Neural progenitor cell (in vitro differentiated cells): ENCODE measurements around the gene MAGI2. TPM values are rescaled to one million over a fixed set of nuclear protein-coding genes. Genes with fewer than 3 reads are reported as not detected.

Experiments
- DNase-seq: peaks from one replicate; pipeline ENCODE4 v3.0.0-alpha.2; 2016; ENCODE audit warnings: low spot score
- H2AFZ ChIP-seq: fragments of 200-600 bp; sonication (generic); replicated peaks from 2 replicates; pipeline ENCODE4 v1.6.1; 2016; ENCODE audit warnings: antibody characterized with exemption
- H3F3A ChIP-seq: fragments of 200-600 bp; sonication (generic); 2 replicates; pipeline ENCODE4 v1.6.1; 2016; ENCODE audit warnings: antibody characterized with exemption, low read depth
- H3K27ac ChIP-seq: fragments of 200-600 bp; sonication (generic); 2 replicates; pipeline ENCODE4 v1.5.1; 2016; ENCODE audit warnings: mild to moderate bottlenecking
- H3K27me3 ChIP-seq: fragments of 200-600 bp; sonication (generic); 2 replicates; pipeline ENCODE4 v1.6.1; 2016; ENCODE audit warnings: mild to moderate bottlenecking, moderate library complexity
- H3K36me3 ChIP-seq: fragments of 200-600 bp; sonication (generic); 2 replicates; pipeline ENCODE4 v1.5.1; 2016
- H3K4me1 ChIP-seq: fragments of 200-600 bp; sonication (generic); 2 replicates; pipeline ENCODE4 v1.6.1; 2016; ENCODE audit warnings: mixed run types
- H3K4me2 ChIP-seq: fragments of 200-600 bp; sonication (generic); 2 replicates; pipeline ENCODE4 v1.6.1; 2016
- H3K4me3 ChIP-seq: fragments of 200-600 bp; sonication (generic); 2 replicates; pipeline ENCODE4 v1.5.1; 2016
- H3K79me2 ChIP-seq: fragments of 200-600 bp; sonication (generic); 2 replicates; pipeline ENCODE4 v1.6.1; 2016; ENCODE audit warnings: low read depth
- H3K9ac ChIP-seq: fragments of 200-600 bp; sonication (generic); 2 replicates; pipeline ENCODE4 v1.6.1; 2016
- H3K9me3 ChIP-seq: fragments of 200-600 bp; sonication (generic); 2 replicates; pipeline ENCODE4 v1.5.1; 2016; ENCODE audit warnings: low read depth
- H4K20me1 ChIP-seq: fragments of 200-600 bp; sonication (generic); 2 replicates; pipeline ENCODE4 v1.6.1; 2016; ENCODE audit warnings: low read depth
- H3K27ac Mint-ChIP-seq: 3 replicates; pipeline ENCODE4 v1.8.0; 2021; ENCODE audit warnings: mixed read lengths
- H3K27me3 Mint-ChIP-seq: 2 replicates; pipeline ENCODE4 v1.8.0; 2022; ENCODE audit warnings: low read depth, mild to moderate bottlenecking, inconsistent platforms, moderate library complexity, mixed read lengths; ENCODE audit not compliant: insufficient read depth
- H3K36me3 Mint-ChIP-seq: 3 replicates; pipeline ENCODE4 v1.8.0; 2021; ENCODE audit warnings: mixed read lengths
- H3K4me1 Mint-ChIP-seq: 3 replicates; pipeline ENCODE4 v1.8.0; 2021; ENCODE audit warnings: mixed read lengths
- H3K4me3 Mint-ChIP-seq: 3 replicates; pipeline ENCODE4 v1.8.0; 2021; ENCODE audit warnings: mild to moderate bottlenecking, moderate library complexity, mixed read lengths
- H3K9me3 Mint-ChIP-seq: 3 replicates; pipeline ENCODE4 v1.8.0; 2020; ENCODE audit warnings: mixed read lengths
- CTCF ChIP-seq: fragments of 200-600 bp; sonication (generic); IDR thresholded peaks from 2 replicates; pipeline ENCODE4 v1.5.1; 2017; ENCODE audit warnings: antibody characterized with exemption, mild to moderate bottlenecking
- EZH2 ChIP-seq: fragments of 200-600 bp; sonication (generic); IDR thresholded peaks from 2 replicates; pipeline ENCODE4 v1.6.1; 2017; ENCODE audit warnings: antibody characterized with exemption, mild to moderate bottlenecking, moderate library complexity
- EZH2phosphoT487 ChIP-seq: fragments of 200-600 bp; sonication (generic); IDR thresholded peaks from 2 replicates; pipeline ENCODE4 v1.6.1; 2017; ENCODE audit warnings: antibody characterized with exemption
- total RNA-seq: library from RNA; depleted of rRNA; stranded (reverse); fragments of >200 nt; gene quantifications from 2 replicates; pipeline ENCODE4 v1.2.3, GENCODE V29; 2015; ENCODE audit warnings: low replicate concordance

Gene MAGI2
- total RNA-seq, 1 donor from 2014 or later: 5.8 TPM

- Mint-ChIP-seq H3K4me3 (no peak overlapping the region), H3K27me3 (peaks cover 2% of the 10 kb centered on the region), H3K36me3 (peaks cover 6% of the 10 kb centered on the region), H3K4me1 (peaks cover 15% of the 10 kb centered on the region), H3K9me3 (no peaks in the 10 kb centered on the region), H3K27ac (no peak overlapping the region)
- no peaks in the 10 kb centered on the region for H3K79me2 ChIP-seq
- H3K4me1 ChIP-seq: no peaks in the 10 kb centered on the region
- no peak overlapping the region for H3K9ac ChIP-seq
- H3K27ac ChIP-seq: no peak overlapping the region
- no peak for TF ChIP-seq EZH2
- no peak for TF ChIP-seq CTCF
- no peak for TF ChIP-seq EZH2phosphoT487
- H3K4me2 ChIP-seq: no peak overlapping the region
- H3K36me3 ChIP-seq: no peaks in the 10 kb centered on the region
- peaks cover 26% of the 10 kb centered on the region for H3K27me3 ChIP-seq
- H4K20me1 ChIP-seq: peaks cover 6% of the 10 kb centered on the region
- no peaks in the 10 kb centered on the region for H3F3A ChIP-seq
- no peak for DNase-seq
- H2AFZ ChIP-seq: no peak overlapping the region
- H3K9me3 ChIP-seq: no peaks in the 10 kb centered on the region
- H3K4me3 ChIP-seq: no peak overlapping the region
Observed at GRCh38 chr7:79459381-79459780, 5.9 kb upstream of the MAGI2 start.

DNA sequence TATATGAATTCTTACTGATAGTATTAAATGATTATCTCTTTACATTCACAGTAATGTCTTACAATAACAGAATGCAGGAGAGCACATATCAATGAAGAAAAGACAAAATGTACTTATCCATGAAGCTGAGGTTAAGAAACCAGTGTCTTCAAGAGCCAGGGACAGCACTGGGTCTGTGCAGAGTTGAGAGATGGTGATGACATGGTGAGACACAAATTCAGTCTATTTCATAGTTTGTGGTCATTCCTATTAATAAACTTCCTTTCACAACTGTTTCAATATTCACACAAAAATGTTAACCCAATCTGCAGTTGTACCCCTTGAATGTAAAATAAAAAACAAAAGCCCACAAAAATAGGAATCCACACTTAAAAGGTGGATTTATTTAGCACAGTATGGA lies 5.3 kb upstream of the MAGI2 start:
- Mint-ChIP-seq H3K4me3 (no peak overlapping the region), H3K4me1 (peaks cover 16% of the 10 kb centered on the region), H3K36me3 (peaks cover 3% of the 10 kb centered on the region), H3K27me3 (peaks cover 5% of the 10 kb centered on the region), H3K9me3 (no peaks in the 10 kb centered on the region), H3K27ac (no peak overlapping the region)
- Histone ChIP-seq H3K4me2 (no peak overlapping the region), H3K36me3 (no peaks in the 10 kb centered on the region), H3K79me2 (no peaks in the 10 kb centered on the region), H3K27ac (no peak overlapping the region), H3K4me1 (no peaks in the 10 kb centered on the region), H2AFZ (no peak overlapping the region), H3K4me3 (no peak overlapping the region), H4K20me1 (peaks cover 6% of the 10 kb centered on the region), H3K9ac (no peak overlapping the region), H3F3A (no peaks in the 10 kb centered on the region), H3K9me3 (no peaks in the 10 kb centered on the region), H3K27me3 (peaks cover 32% of the 10 kb centered on the region)
- TF ChIP-seq EZH2: no peak
- TF ChIP-seq CTCF: no peak
- no peak for TF ChIP-seq EZH2phosphoT487
- DNase-seq: no peak

- Histone ChIP-seq H3K79me2 (no peaks in the 10 kb centered on the region), H3K9me3 (no peaks in the 10 kb centered on the region), H3K27me3 (peaks cover 67% of the 10 kb centered on the region), H3F3A (peaks cover 5% of the 10 kb centered on the region), H3K4me3 (peak overlapping the region; percentile 60), H4K20me1 (peaks cover 6% of the 10 kb centered on the region), H2AFZ (no peak overlapping the region), H3K36me3 (no peaks in the 10 kb centered on the region), H3K27ac (no peak overlapping the region), H3K4me2 (peak overlapping the region; percentile 88), H3K4me1 (no peaks in the 10 kb centered on the region), H3K9ac (no peak overlapping the region)
- Mint-ChIP-seq H3K36me3 (peaks cover 3% of the 10 kb centered on the region), H3K27me3 (peaks cover 10% of the 10 kb centered on the region), H3K9me3 (peaks cover 3% of the 10 kb centered on the region), H3K27ac (no peak overlapping the region), H3K4me1 (peaks cover 22% of the 10 kb centered on the region), H3K4me3 (peak overlapping the region; percentile 99)
- no peak for DNase-seq
- TF ChIP-seq EZH2phosphoT487: no peak
- no peak for TF ChIP-seq EZH2
- TF ChIP-seq CTCF: no peak
Observed at GRCh38 chr7:79455173-79455790, 1.8 kb upstream of the MAGI2 start.
